Measurements from ENCODE around the gene VIPR2.

VIPR2 gene

GRCh38 chr7:159119851-159120539 is 24.7 kb downstream of the VIPR2 start:
- no peak for DNase-seq (ENCODE audit: low read depth)

GRCh38 chr7:159119026-159119741 is 25.5 kb downstream of the VIPR2 start:
- no peak for DNase-seq (ENCODE audit: low read depth)

- DNase-seq (ENCODE audit: low read depth): no peak
Measured at GRCh38 chr7:159118623-159119022, 26.0 kb downstream of the VIPR2 start.

GRCh38 chr7:159118197-159118595 is 26.5 kb downstream of the VIPR2 start:
- no peak for DNase-seq (ENCODE audit: low read depth)

- DNase-seq (ENCODE audit: low read depth): no peak
Measured at GRCh38 chr7:159117366-159118196, 27.1 kb downstream of the VIPR2 start.

GRCh38 chr7:159116581-159117339 is 27.9 kb downstream of the VIPR2 start:
- no peak for DNase-seq (ENCODE audit: low read depth)

GRCh38 chr7:159115601-159116501 is 28.8 kb downstream of the VIPR2 start:
- DNase-seq (ENCODE audit: low read depth): no peak

- no peak for DNase-seq (ENCODE audit: low read depth)
Measured at GRCh38 chr7:159114981-159115380, 29.7 kb downstream of the VIPR2 start.

GRCh38 chr7:159114096-159114495 is 30.6 kb downstream of the VIPR2 start:
- DNase-seq (ENCODE audit: low read depth): no peak

GRCh38 chr7:159113056-159113455 is 31.6 kb downstream of the VIPR2 start:
- DNase-seq (ENCODE audit: low read depth): no peak

GRCh38 chr7:159112136-159113011 is 32.3 kb downstream of the VIPR2 start:
- DNase-seq (ENCODE audit: low read depth): no peak

- DNase-seq (ENCODE audit: low read depth): no peak
Measured at GRCh38 chr7:159109653-159110035, 35.0 kb downstream of the VIPR2 start.

GRCh38 chr7:159108941-159109652 is 35.6 kb downstream of the VIPR2 start:
- no peak for DNase-seq (ENCODE audit: low read depth)

- DNase-seq (ENCODE audit: low read depth): no peak
Measured at GRCh38 chr7:159108491-159108890, 36.2 kb downstream of the VIPR2 start.

- no peak for DNase-seq (ENCODE audit: low read depth)
Measured at GRCh38 chr7:159107161-159107892, 37.3 kb downstream of the VIPR2 start.

- no peak for DNase-seq (ENCODE audit: low read depth)
Measured at GRCh38 chr7:159105832-159106811, 38.5 kb downstream of the VIPR2 start.

- no peak for DNase-seq (ENCODE audit: low read depth)
Measured at GRCh38 chr7:159105066-159105780, 39.4 kb downstream of the VIPR2 start.

Data from ELR (cell line).